ENCODE data around the gene KRTAP9-6.

GRCh38 chr17:41301916-41302901 is 37.0 kb downstream of the KRTAP9-6 start, which contains the start of gene KRTAP29-1:
- TF ChIP-seq CTCF (IDR thresholded peaks at IDR 0.05) = no peak
- TF ChIP-seq POLR2AphosphoS5 (IDR thresholded peaks at IDR 0.05) = no peak
- no peak for TF ChIP-seq POLR2A (IDR thresholded peaks at IDR 0.05)
- no peak for TF ChIP-seq EP300 (IDR thresholded peaks at IDR 0.05)
